ENCODE measurements around the gene AFF1. TPM values are rescaled to one million over a fixed set of nuclear protein-coding genes. Genes with fewer than 3 reads are reported as not detected.

AFF1 gene
- total RNA-seq, 1 experiment from 2014 or later, result 23.9 TPM

- intact Hi-C loops (cut with micrococcal nuclease; ENCODE audit: unreplicated experiment), result no loop called here
- Histone ChIP-seq H3K36me3 (ENCODE audit: control insufficient read depth, insufficient read depth, low read length) (peaks cover 1% of the 10 kb centered on the region; the same call in 1 of the 2 replicates), H3K27ac (ENCODE audit: low read length) (no peak overlapping the region), H3K4me3 (ENCODE audit: low read depth in 2 of 2, low read length in 2 of 2) (no peak overlapping the region), H3K9me3 (ENCODE audit: control insufficient read depth, insufficient read depth, low read depth, low read length) (no peaks in the 10 kb centered on the region), H3K4me1 (ENCODE audit: control insufficient read depth, insufficient read depth, low read length) (no peaks in the 10 kb centered on the region), H3K27me3 (ENCODE audit: control insufficient read depth, insufficient read depth, low read length) (no peaks in the 10 kb centered on the region)
- TF ChIP-seq REST (IDR thresholded peaks at IDR 0.05; ENCODE audit: insufficient read depth in 1 of 2, low read depth in 2 of 2, low read length in 1 of 2) (no peak), SIN3A (IDR thresholded peaks at IDR 0.05; ENCODE audit: borderline replicate concordance, insufficient read depth, low read depth, low read length) (no peak), POLR2AphosphoS5 (IDR thresholded peaks at IDR 0.05; ENCODE audit: low read depth, low read length) (no peak), TCF7L2 (IDR thresholded peaks at IDR 0.05; ENCODE audit: low read depth, low read length) (no peak), CTCF (IDR thresholded peaks at IDR 0.05) (no peak)
- in situ Hi-C loops (cut with HindIII; ENCODE audit: low pct_unique_long_range_greater_than_20kb, low sequenced_read_pairs), result no loop called here
- POLR2A ChIA-PET, result interaction anchor here (0.6 kb wide), 1 partner anchor 236 kb away, joined by 8 read pairs; no protein-coding TSS in a partner anchor
- ATAC-seq (no peak), DNase-seq (ENCODE audit: low read depth, low spot score) (no peak)
- CTCF ChIA-PET, result no interaction called here
- BruUV-seq (replicated peaks), result no TSS peak
Observed at GRCh38 chr4:87121341-87122065, 186.7 kb downstream of the AFF1 start.

GRCh38 chr4:87122252-87122651, 187.4 kb downstream of the AFF1 start:
- in situ Hi-C loops (cut with HindIII; ENCODE audit: low pct_unique_long_range_greater_than_20kb, low sequenced_read_pairs), result no loop called here
- Histone ChIP-seq H3K36me3 (ENCODE audit: control insufficient read depth, insufficient read depth, low read length) (no peaks in the 10 kb centered on the region), H3K4me3 (ENCODE audit: low read depth in 2 of 2, low read length in 2 of 2) (no peak overlapping the region), H3K27ac (ENCODE audit: low read length) (no peak overlapping the region), H3K9me3 (ENCODE audit: control insufficient read depth, insufficient read depth, low read depth, low read length) (no peaks in the 10 kb centered on the region), H3K4me1 (ENCODE audit: control insufficient read depth, insufficient read depth, low read length) (no peaks in the 10 kb centered on the region), H3K27me3 (ENCODE audit: control insufficient read depth, insufficient read depth, low read length) (no peaks in the 10 kb centered on the region)
- DNase-seq (ENCODE audit: low read depth, low spot score) (no peak), ATAC-seq (no peak)
- no TSS peak for BruUV-seq (replicated peaks)
- ChIA-PET CTCF (no interaction called here), POLR2A (interaction anchor here (0.6 kb wide), 1 partner anchor 235 kb away, joined by 8 read pairs; no protein-coding TSS in a partner anchor)
- intact Hi-C loops (cut with micrococcal nuclease; ENCODE audit: unreplicated experiment), result no loop called here
- no peak for TF ChIP-seq CTCF (IDR thresholded peaks at IDR 0.05)
- no peak for TF ChIP-seq TCF7L2 (IDR thresholded peaks at IDR 0.05; ENCODE audit: low read depth, low read length)
- no peak for TF ChIP-seq POLR2AphosphoS5 (IDR thresholded peaks at IDR 0.05; ENCODE audit: low read depth, low read length)
- no peak for TF ChIP-seq SIN3A (IDR thresholded peaks at IDR 0.05; ENCODE audit: borderline replicate concordance, insufficient read depth, low read depth, low read length)

Measured in Panc1 (cell line).